Caco-2 (cell line): ENCODE data around the gene PHACTR2. TPM values are rescaled to one million over a fixed set of nuclear protein-coding genes. Genes with fewer than 3 reads are reported as not detected.
"Not testable (repeated sequence)": the region's sequence is repeated elsewhere in the genome, so short reads cannot be mapped to it uniquely, and the experiment has no call there.

ENCODE experiments used
- BruUV-seq: library from RNA; stranded (reverse); fragments of 400-500 nt; replicated peaks from 2 replicates; lab custom pipeline; 2021; lab: Mats Ljungman, UMichigan
- CTCF ChIA-PET: fragments of 300-600 bp; sonication (Branson Sonifier 250); formaldehyde crosslinking; loops from one replicate; lab custom pipeline; 2022; ENCODE audit warnings: antibody characterized with exemption; lab: Charles Lee
- POLR2A ChIA-PET: fragments of 300-600 bp; sonication (Branson Sonifier 250); formaldehyde crosslinking; loops from one replicate; lab custom pipeline; 2022; ENCODE audit warnings: antibody characterized with exemption; lab: Charles Lee
- DNase-seq, 2 experiments: peaks; one replicate each; pipeline versions ENCODE4 v3.0.0 to v3.0.0-alpha.2; 2020 to 2022
- H3K27me3 ChIP-seq: replicated peaks from 2 replicates; pipeline ENCODE4 v1.6.0; 2011; ENCODE audit warnings: low read length; ENCODE audit not compliant: control insufficient read depth, insufficient read depth
- H3K36me3 ChIP-seq: 2 replicates; pipeline ENCODE4 v1.5.1; 2011; ENCODE audit warnings: low read length; ENCODE audit not compliant: control insufficient read depth, insufficient read depth
- H3K4me1 ChIP-seq: fragments of 250-450 bp; sonication (Bioruptor Pico); 2 replicates; pipeline ENCODE4 v1.5.1; 2020; ENCODE audit warnings: mild to moderate bottlenecking
- H3K4me3 ChIP-seq: 2 replicates; pipeline ENCODE4 v1.5.1; 2011; ENCODE audit warnings: low read depth, mild to moderate bottlenecking, control low read depth, low read length
- H3K9me3 ChIP-seq: fragments of 250-450 bp; sonication (Bioruptor Pico); 2 replicates; pipeline ENCODE4 v1.5.1; 2020; ENCODE audit warnings: mild to moderate bottlenecking, moderate library complexity
- H3K27ac Mint-ChIP-seq: one replicate; pipeline ENCODE4 v1.8.0; 2022; ENCODE audit warnings: mixed read lengths; ENCODE audit not compliant: unreplicated experiment
- H3K27me3 Mint-ChIP-seq: one replicate; pipeline ENCODE4 v1.8.0; 2022; ENCODE audit warnings: mixed read lengths; ENCODE audit not compliant: insufficient read depth, unreplicated experiment
- H3K36me3 Mint-ChIP-seq: one replicate; pipeline ENCODE4 v1.8.0; 2022; ENCODE audit warnings: mild to moderate bottlenecking, mixed read lengths; ENCODE audit not compliant: insufficient read depth, unreplicated experiment
- H3K4me1 Mint-ChIP-seq: one replicate; pipeline ENCODE4 v1.8.0; 2022; ENCODE audit warnings: low read depth, mixed read lengths; ENCODE audit not compliant: unreplicated experiment
- H3K4me3 Mint-ChIP-seq: one replicate; pipeline ENCODE4 v1.8.0; 2022; ENCODE audit warnings: mild to moderate bottlenecking, moderate library complexity, mixed read lengths; ENCODE audit not compliant: unreplicated experiment
- H3K9me3 Mint-ChIP-seq: one replicate; pipeline ENCODE4 v1.8.0; 2022; ENCODE audit warnings: mixed read lengths; ENCODE audit not compliant: unreplicated experiment
- intact Hi-C: fragments of 100-400 bp; cut with micrococcal nuclease; formaldehyde crosslinking; loops from one replicate; pipeline ENCODE4 v1.10.0; 2022; ENCODE audit not compliant: unreplicated experiment
- total RNA-seq: library from RNA; stranded (reverse); gene quantifications from 2 replicates; pipeline ENCODE4 v1.2.3, GENCODE V29; 2022
- TF ChIP-seq, protein P1 (sequence below), 2 experiments: fragments of 200-600 bp in 1 of 2; IDR thresholded peaks; 1 replicate in 1 of 2; 2 replicates in 1 of 2; pipeline versions ENCODE4 v1.5.1 to v1.8.0; 2011 to 2022; ENCODE audit warnings: antibody characterized with exemption in 1 of 2, control low read depth in 1 of 2, inconsistent platforms in 1 of 2, low read depth in 1 of 2, low read length in 1 of 2, mild to moderate bottlenecking in 1 of 2, moderate library complexity in 1 of 2; ENCODE audit not compliant: insufficient read depth in 1 of 2, severe bottlenecking in 1 of 2, unreplicated experiment in 1 of 2

The PHACTR2 gene
- total RNA-seq, 1 experiment from 2014 or later: 100 TPM

DNA sequence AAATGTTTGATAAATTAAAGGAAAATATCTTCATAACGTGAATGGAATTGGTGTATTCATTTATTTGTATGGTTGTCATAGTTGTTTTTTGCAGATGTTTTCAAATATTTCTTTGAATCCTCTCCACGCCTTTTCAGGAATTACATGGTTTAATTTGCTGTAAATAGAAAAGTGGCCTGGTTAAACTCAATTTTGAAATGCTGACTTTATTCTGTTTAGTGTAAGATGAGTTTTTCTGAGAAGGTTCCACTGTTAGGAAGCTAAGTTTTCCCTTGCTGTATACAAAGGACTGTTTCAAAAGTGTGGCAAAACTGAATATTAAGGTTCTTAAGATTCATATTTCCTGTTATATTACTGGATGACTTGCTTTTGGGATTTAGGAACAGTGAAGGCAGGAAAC, 186.0 kb downstream of the PHACTR2 start:
- Mint-ChIP-seq H3K4me3 (no peak overlapping the region), H3K4me1 (no peaks in the 10 kb centered on the region), H3K27me3 (no peaks in the 10 kb centered on the region), H3K36me3 (peaks cover 40% of the 10 kb centered on the region), H3K9me3 (peaks cover 13% of the 10 kb centered on the region), H3K27ac (no peak overlapping the region)
- Histone ChIP-seq H3K4me1 (no peaks in the 10 kb centered on the region), H3K4me3 (no peak overlapping the region), H3K9me3 (no peaks in the 10 kb centered on the region; the same call in 1 of the 2 replicates), H3K36me3 (peaks cover 2% of the 10 kb centered on the region), H3K27me3 (no peaks in the 10 kb centered on the region)
- BruUV-seq: no TSS peak
- TF ChIP-seq, protein P1, sequence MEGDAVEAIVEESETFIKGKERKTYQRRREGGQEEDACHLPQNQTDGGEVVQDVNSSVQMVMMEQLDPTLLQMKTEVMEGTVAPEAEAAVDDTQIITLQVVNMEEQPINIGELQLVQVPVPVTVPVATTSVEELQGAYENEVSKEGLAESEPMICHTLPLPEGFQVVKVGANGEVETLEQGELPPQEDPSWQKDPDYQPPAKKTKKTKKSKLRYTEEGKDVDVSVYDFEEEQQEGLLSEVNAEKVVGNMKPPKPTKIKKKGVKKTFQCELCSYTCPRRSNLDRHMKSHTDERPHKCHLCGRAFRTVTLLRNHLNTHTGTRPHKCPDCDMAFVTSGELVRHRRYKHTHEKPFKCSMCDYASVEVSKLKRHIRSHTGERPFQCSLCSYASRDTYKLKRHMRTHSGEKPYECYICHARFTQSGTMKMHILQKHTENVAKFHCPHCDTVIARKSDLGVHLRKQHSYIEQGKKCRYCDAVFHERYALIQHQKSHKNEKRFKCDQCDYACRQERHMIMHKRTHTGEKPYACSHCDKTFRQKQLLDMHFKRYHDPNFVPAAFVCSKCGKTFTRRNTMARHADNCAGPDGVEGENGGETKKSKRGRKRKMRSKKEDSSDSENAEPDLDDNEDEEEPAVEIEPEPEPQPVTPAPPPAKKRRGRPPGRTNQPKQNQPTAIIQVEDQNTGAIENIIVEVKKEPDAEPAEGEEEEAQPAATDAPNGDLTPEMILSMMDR (IDR thresholded peaks at IDR 0.05; ENCODE audit: insufficient read depth in 1 of 2, low read depth in 1 of 2, low read length in 1 of 2, severe bottlenecking in 1 of 2, unreplicated experiment in 1 of 2): no peak
- CTCF ChIA-PET: no interaction called here
- DNase-seq: no peak
- intact Hi-C loops: no loop called here
- POLR2A ChIA-PET: no interaction called here

DNA sequence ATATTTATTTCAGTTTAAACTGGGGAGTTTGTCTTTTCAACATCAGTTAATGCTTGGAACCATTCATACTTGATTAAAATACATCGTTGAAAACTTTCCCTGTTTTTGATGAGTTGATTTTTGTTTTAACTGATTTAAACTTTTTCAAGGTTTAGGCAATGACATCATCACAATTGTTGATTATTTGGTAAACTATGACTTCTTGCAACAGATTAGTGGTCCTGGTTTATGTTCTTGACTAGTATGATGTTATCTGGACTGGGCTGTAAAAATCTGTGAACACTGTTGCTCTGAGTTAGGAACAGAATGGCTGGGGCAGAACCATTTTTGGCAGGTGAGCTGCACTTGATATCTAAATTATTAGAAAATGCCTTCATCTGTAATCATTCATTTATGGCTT, 186.5 kb downstream of the PHACTR2 start, which contains the start of gene ZC2HC1B:
ZC2HC1B (plus strand) TSS at position 241 of the 400 bp plus-strand sequence; CDS start at position 307, 66 bp downstream.
- Mint-ChIP-seq H3K4me1 (no peaks in the 10 kb centered on the region), H3K4me3 (no peak within 1 kb of the TSS), H3K36me3 (peaks cover 35% of the 10 kb centered on the region), H3K27ac (no peak within 1 kb of the TSS), H3K27me3 (no peaks in the 10 kb centered on the region), H3K9me3 (peaks cover 15% of the 10 kb centered on the region)
- no peaks in the 10 kb centered on the region for H3K27me3 ChIP-seq
- ChIA-PET CTCF (no interaction called here), POLR2A (no interaction called here)
- intact Hi-C loops: no loop called here
- no peaks in the 10 kb centered on the region; the same call in 1 of the 2 replicates for H3K9me3 ChIP-seq
- H3K4me1 ChIP-seq: no peaks in the 10 kb centered on the region
- no peak within 1 kb of the TSS for H3K4me3 ChIP-seq
- no peak for DNase-seq
- peaks cover 2% of the 10 kb centered on the region for H3K36me3 ChIP-seq
- BruUV-seq: no TSS peak
- TF ChIP-seq, protein P1 (IDR thresholded peaks at IDR 0.05; ENCODE audit: insufficient read depth in 1 of 2, low read depth in 1 of 2, low read length in 1 of 2, severe bottlenecking in 1 of 2, unreplicated experiment in 1 of 2): no peak

DNA sequence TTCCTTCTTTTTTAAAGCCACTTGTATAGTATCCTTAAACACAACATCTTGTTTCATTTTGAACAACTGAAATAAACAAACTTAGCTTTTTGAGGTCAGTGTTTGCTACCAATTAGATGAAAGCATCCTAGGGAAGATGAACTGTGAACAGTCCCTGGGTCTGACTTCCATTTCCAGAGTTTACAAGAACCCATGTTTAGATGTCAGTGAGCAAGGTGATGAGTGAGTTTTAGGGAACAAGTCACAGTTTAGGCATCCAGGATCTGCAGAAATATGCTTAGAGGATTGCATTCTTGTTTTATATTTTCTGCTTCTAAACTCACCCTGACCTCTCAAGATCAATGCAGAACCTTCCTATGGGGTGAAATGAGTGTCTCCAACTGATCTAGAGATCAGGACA, 189.5 kb downstream of the PHACTR2 start:
- Histone ChIP-seq H3K4me3 (no peak overlapping the region), H3K9me3 (no peaks in the 10 kb centered on the region; the same call in 1 of the 2 replicates), H3K36me3 (no peaks in the 10 kb centered on the region; the same call in 1 of the 2 replicates), H3K4me1 (no peaks in the 10 kb centered on the region), H3K27me3 (no peaks in the 10 kb centered on the region)
- ChIA-PET CTCF (no interaction called here), POLR2A (no interaction called here)
- Mint-ChIP-seq H3K27me3 (no peaks in the 10 kb centered on the region), H3K36me3 (peaks cover 15% of the 10 kb centered on the region), H3K27ac (no peak overlapping the region), H3K4me3 (no peak overlapping the region), H3K9me3 (peaks cover 15% of the 10 kb centered on the region), H3K4me1 (no peaks in the 10 kb centered on the region)
- TF ChIP-seq, protein P1 (IDR thresholded peaks at IDR 0.05; ENCODE audit: insufficient read depth in 1 of 2, low read depth in 1 of 2, low read length in 1 of 2, severe bottlenecking in 1 of 2, unreplicated experiment in 1 of 2): no peak
- intact Hi-C loops: no loop called here
- DNase-seq: no peak
- BruUV-seq: no TSS peak

- H3K4me3 ChIP-seq, BruUV-seq, intact Hi-C loops, H3K4me3 Mint-ChIP-seq, H3K4me1 ChIP-seq, H3K36me3 Mint-ChIP-seq, H3K27me3 Mint-ChIP-seq, POLR2A ChIA-PET, H3K9me3 ChIP-seq, H3K27me3 ChIP-seq, H3K36me3 ChIP-seq, H3K4me1 Mint-ChIP-seq, DNase-seq, CTCF ChIA-PET, H3K27ac Mint-ChIP-seq: not testable (repeated sequence)
- H3K9me3 Mint-ChIP-seq: peaks cover 17% of the 10 kb centered on the region
Measured at GRCh38 chr6:143868808-143869207, 191.0 kb downstream of the PHACTR2 start.

- H3K9me3 Mint-ChIP-seq: peaks cover 36% of the 10 kb centered on the region
- H3K4me1 Mint-ChIP-seq, BruUV-seq, DNase-seq, H3K4me1 ChIP-seq, H3K27me3 Mint-ChIP-seq, POLR2A ChIA-PET, H3K27me3 ChIP-seq, H3K36me3 Mint-ChIP-seq, H3K27ac Mint-ChIP-seq, H3K4me3 ChIP-seq, H3K9me3 ChIP-seq, CTCF ChIA-PET, H3K36me3 ChIP-seq, intact Hi-C loops, H3K4me3 Mint-ChIP-seq: not testable (repeated sequence)
Measured at GRCh38 chr6:143871202-143871730, 193.5 kb downstream of the PHACTR2 start.
